Upper lobe of right lung (tissue), 1 donor: ENCODE measurements around the gene TFPT. TPM values are rescaled to one million over a fixed set of nuclear protein-coding genes. Genes with fewer than 3 reads are reported as not detected.
A peak's percentile ranks its signal among the peaks of the same experiment; 100 is the strongest.

ENCODE experiments used
- ATAC-seq: fragments of 200-7000 bp; cut with Tn5 transposase; one replicate; pipeline ENCODE4 v1.9.1; 2020; ENCODE audit warnings: mild to moderate bottlenecking, moderate library complexity
- DNase-seq: peaks from one replicate; pipeline ENCODE4 v3.0.0-alpha.2; 2020
- H3K27ac ChIP-seq: fragments of 200-600 bp; one replicate; pipeline ENCODE4 v1.8.0; 2022
- H3K27me3 ChIP-seq: fragments of 200-600 bp; one replicate; pipeline ENCODE4 v1.8.0; 2022; ENCODE audit warnings: mild to moderate bottlenecking
- H3K36me3 ChIP-seq: fragments of 200-600 bp; one replicate; pipeline ENCODE4 v1.8.0; 2022
- H3K4me1 ChIP-seq: fragments of 200-600 bp; one replicate; pipeline ENCODE4 v1.8.0; 2022
- H3K4me3 ChIP-seq: fragments of 200-600 bp; one replicate; pipeline ENCODE4 v1.8.0; 2022; ENCODE audit warnings: mild to moderate bottlenecking
- H3K9me3 ChIP-seq: fragments of 200-600 bp; one replicate; pipeline ENCODE4 v1.8.0; 2022
- CTCF ChIP-seq: fragments of 200-600 bp; IDR thresholded peaks from one replicate; pipeline ENCODE4 v1.8.0; 2022; ENCODE audit warnings: antibody characterized with exemption
- intact Hi-C: fragments of 100-400 bp; cut with DNase I; formaldehyde crosslinking; loops from one replicate; pipeline ENCODE4 v1.11.0; 2022
- total RNA-seq: library from RNA; stranded (reverse); fragmentation: NEBNext Ultra II Directional; extraction: Animal tissue kit (Norgen Biotek cat#: 25700); gene quantifications from one replicate; pipeline ENCODE4 v1.2.1, GENCODE V29; 2021
- donor health status: DM: no; HTN: yes; CAD: no; lungs with severe emphysema.

The TFPT gene
- total RNA-seq, 1 donor from 2014 or later, result 19.5 TPM

- Histone ChIP-seq H3K27ac (no peak overlapping the region), H3K9me3 (no peaks in the 10 kb centered on the region), H3K27me3 (no peaks in the 10 kb centered on the region), H3K4me1 (peaks cover 11% of the 10 kb centered on the region), H3K4me3 (no peak overlapping the region), H3K36me3 (peaks cover 60% of the 10 kb centered on the region)
- DNase-seq (no peak), ATAC-seq (no peak)
- no peak for TF ChIP-seq CTCF
- intact Hi-C loops, result no loop called here
Observed at GRCh38 chr19:54107876-54108490, 7.5 kb downstream of the TFPT start.

- DNase-seq (no peak), ATAC-seq (no peak)
- TF ChIP-seq CTCF, result no peak
- Histone ChIP-seq H3K4me1 (peaks cover 16% of the 10 kb centered on the region), H3K27me3 (no peaks in the 10 kb centered on the region), H3K36me3 (peaks cover 60% of the 10 kb centered on the region), H3K9me3 (no peaks in the 10 kb centered on the region), H3K4me3 (no peak overlapping the region), H3K27ac (no peak overlapping the region)
- intact Hi-C loops, result no loop called here
Observed at GRCh38 chr19:54106716-54107115, 8.7 kb downstream of the TFPT start.

- peaks cover 55% of the 10 kb centered on the region for H3K36me3 ChIP-seq
- TF ChIP-seq CTCF, result no peak
- ATAC-seq, result no peak
- no peak overlapping the region for H3K27ac ChIP-seq
- H3K4me3 ChIP-seq, result no peak overlapping the region
- H3K27me3 ChIP-seq, result no peaks in the 10 kb centered on the region
- intact Hi-C loops, result no loop called here
- H3K4me1 ChIP-seq, result peaks cover 16% of the 10 kb centered on the region
- no peak for DNase-seq
- no peaks in the 10 kb centered on the region for H3K9me3 ChIP-seq
Observed at GRCh38 chr19:54105796-54106195, 9.7 kb downstream of the TFPT start.

GRCh38 chr19:54104998-54105715 lies 10.3 kb downstream of the TFPT start:
- H3K9me3 ChIP-seq, result no peaks in the 10 kb centered on the region
- DNase-seq (no peak), ATAC-seq (no peak)
- no peak overlapping the region for H3K27ac ChIP-seq
- H3K27me3 ChIP-seq, result no peaks in the 10 kb centered on the region
- intact Hi-C loops, result no loop called here
- peaks cover 16% of the 10 kb centered on the region for H3K4me1 ChIP-seq
- no peak overlapping the region for H3K4me3 ChIP-seq
- peaks cover 49% of the 10 kb centered on the region for H3K36me3 ChIP-seq
- no peak for TF ChIP-seq CTCF

GRCh38 chr19:54102421-54103169 lies 12.9 kb downstream of the TFPT start, which contains the start of gene NDUFA3:
TSS of gene NDUFA3 (plus strand) at chr19:54102855. CDS start at chr19:54102879, 24 bp downstream.
- DNase-seq (peak; percentile 99), ATAC-seq (peak; percentile 99)
- intact Hi-C loops, result no loop called here
- H3K27ac ChIP-seq, result peak within 1 kb of the TSS; percentile 74
- H3K9me3 ChIP-seq, result no peaks in the 10 kb centered on the region
- no peaks in the 10 kb centered on the region for H3K27me3 ChIP-seq
- H3K4me1 ChIP-seq, result peaks cover 16% of the 10 kb centered on the region
- H3K36me3 ChIP-seq, result peaks cover 24% of the 10 kb centered on the region
- TF ChIP-seq CTCF, result no peak
- peak within 1 kb of the TSS; percentile 81 for H3K4me3 ChIP-seq
